Activated CD8-positive, alpha-beta T cell treated with anti-CD3 and anti-CD28 coated beads, Interleukin-2, amount 10 ng/mL, durations not matched to agents 7 days and 5 days (primary cell): ENCODE results near the gene XYLT2. TPM values are rescaled to one million over a fixed set of nuclear protein-coding genes. Genes with fewer than 3 reads are reported as not detected.
"Not testable (repeated sequence)": the region's sequence is repeated elsewhere in the genome, so short reads cannot be mapped to it uniquely, and the experiment has no call there.

ENCODE experiments used
- ATAC-seq: fragments of 150-1000 bp; cut with Tn5 transposase; one replicate; pipeline ENCODE4 v1.10.0; 2021; ENCODE audit warnings: moderate library complexity
- CTCF ChIA-PET: fragments of 350-600 bp; sonication (Branson Sonifier 250); formaldehyde crosslinking; loops from one replicate; lab custom pipeline; 2021; ENCODE audit warnings: antibody characterized with exemption; lab: Charles Lee
- POLR2A ChIA-PET: fragments of 350-600 bp; sonication (Branson Sonifier 250); formaldehyde crosslinking; loops from one replicate; lab custom pipeline; 2021; ENCODE audit warnings: antibody characterized with exemption; lab: Charles Lee
- DNase-seq: peaks from one replicate; pipeline ENCODE4 v3.0.0-alpha.2; 2020
- H3K27ac Mint-ChIP-seq: one replicate; pipeline ENCODE4 v1.8.0; 2021; ENCODE audit warnings: mild to moderate bottlenecking, mixed read lengths
- H3K27me3 Mint-ChIP-seq: one replicate; pipeline ENCODE4 v1.8.0; 2021; ENCODE audit warnings: low read depth, mixed read lengths
- H3K36me3 Mint-ChIP-seq: one replicate; pipeline ENCODE4 v1.8.0; 2021; ENCODE audit warnings: low read depth, mixed read lengths
- H3K4me1 Mint-ChIP-seq: one replicate; pipeline ENCODE4 v1.8.0; 2021; ENCODE audit warnings: low read depth, mixed read lengths
- H3K4me3 Mint-ChIP-seq: one replicate; pipeline ENCODE4 v1.8.0; 2021; ENCODE audit warnings: mild to moderate bottlenecking, mixed read lengths
- H3K9me3 Mint-ChIP-seq: one replicate; pipeline ENCODE4 v1.8.0; 2022; ENCODE audit warnings: mixed read lengths; ENCODE audit not compliant: insufficient read depth
- total RNA-seq, 2 experiments: library from RNA; stranded (reverse); gene quantifications; one replicate each; pipeline ENCODE4 v1.2.3, GENCODE V29; 2021

XYLT2 gene
- total RNA-seq, 2 experiments from 2014 or later = 24.7 to 26.0 TPM

GRCh38 chr17:50397111-50397918, 51.4 kb downstream of the XYLT2 start, which contains the start of gene LRRC59:
LRRC59 (minus strand) TSS chr17:50397523; CDS start chr17:50397317, 206 bp downstream.
- no peaks in the 10 kb centered on the region for H3K9me3 Mint-ChIP-seq
- peak; percentile 96 for ATAC-seq
- CTCF ChIA-PET = interaction anchor here (0.7 to 6.9 kb wide), 47 partner anchors 8 to 1965 kb away, joined by 3 to 84 read pairs (median 6); partner anchors contain the start of genes ACSF2, ANKRD40, EME1 and MRPL27
- H3K4me3 Mint-ChIP-seq = peak within 1 kb of the TSS; percentile 93
- DNase-seq = peak; percentile 94
- H3K36me3 Mint-ChIP-seq = peaks cover 36% of the 10 kb centered on the region
- H3K4me1 Mint-ChIP-seq = peaks cover 27% of the 10 kb centered on the region
- H3K27ac Mint-ChIP-seq = peak within 1 kb of the TSS; percentile 94
- POLR2A ChIA-PET = interaction anchor here (0.5 to 4.2 kb wide), 21 partner anchors 8 to 728 kb away, joined by 3 to 53 read pairs (median 4); partner anchors contain the start of genes EME1, MRPL27, RSAD1 and XYLT2
- H3K27me3 Mint-ChIP-seq = no peaks in the 10 kb centered on the region

GRCh38 chr17:50397919-50398285, 52.0 kb downstream of the XYLT2 start:
- no peak for ATAC-seq
- ChIA-PET CTCF (interaction anchor here (0.8 to 6.9 kb wide), 36 partner anchors 9 to 1966 kb away, joined by 3 to 84 read pairs (median 6); partner anchors contain the start of genes ACSF2, ANKRD40, COL1A1 and EME1), POLR2A (interaction anchor here (0.5 to 4.2 kb wide), 15 partner anchors 7 to 79 kb away, joined by 3 to 53 read pairs (median 6); partner anchors contain the start of genes EME1, MRPL27 and XYLT2)
- peaks cover 27% of the 10 kb centered on the region for H3K4me1 Mint-ChIP-seq
- peak overlapping the region; percentile 93 for H3K4me3 Mint-ChIP-seq
- H3K9me3 Mint-ChIP-seq = no peaks in the 10 kb centered on the region
- H3K27me3 Mint-ChIP-seq = no peaks in the 10 kb centered on the region
- peaks cover 32% of the 10 kb centered on the region for H3K36me3 Mint-ChIP-seq
- no peak for DNase-seq
- peak overlapping the region; percentile 94 for H3K27ac Mint-ChIP-seq

GRCh38 chr17:50398672-50399071, 52.7 kb downstream of the XYLT2 start:
- H3K4me1 Mint-ChIP-seq = peaks cover 27% of the 10 kb centered on the region
- ChIA-PET POLR2A (interaction anchor here (1.3 to 4.2 kb wide), 6 partner anchors 8 to 73 kb away, joined by 5 to 53 read pairs (median 18); partner anchors contain the start of genes EME1 and MRPL27), CTCF (interaction anchor here (0.8 to 6.9 kb wide), 13 partner anchors 8 to 310 kb away, joined by 3 to 84 read pairs (median 19); partner anchors contain the start of genes ACSF2, ANKRD40, COL1A1 and EME1)
- not testable (repeated sequence) for ATAC-seq, H3K27me3 Mint-ChIP-seq, H3K27ac Mint-ChIP-seq, DNase-seq, H3K9me3 Mint-ChIP-seq, H3K4me3 Mint-ChIP-seq
- H3K36me3 Mint-ChIP-seq = peaks cover 24% of the 10 kb centered on the region

- ChIA-PET CTCF (interaction anchor here (3.1 to 6.9 kb wide), 4 partner anchors 14 to 79 kb away, joined by 15 to 84 read pairs (median 38); partner anchors contain the start of genes ACSF2 and RSAD1), POLR2A (interaction anchor here (1.3 kb wide), 1 partner anchor 38 kb away, joined by 5 read pairs; no protein-coding TSS in a partner anchor)
- Mint-ChIP-seq H3K4me1 (peaks cover 23% of the 10 kb centered on the region), H3K36me3 (peaks cover 16% of the 10 kb centered on the region)
- not testable (repeated sequence) for H3K27ac Mint-ChIP-seq, ATAC-seq, H3K9me3 Mint-ChIP-seq, H3K4me3 Mint-ChIP-seq, DNase-seq, H3K27me3 Mint-ChIP-seq
Observed at GRCh38 chr17:50399591-50399990, 53.7 kb downstream of the XYLT2 start.

DNA sequence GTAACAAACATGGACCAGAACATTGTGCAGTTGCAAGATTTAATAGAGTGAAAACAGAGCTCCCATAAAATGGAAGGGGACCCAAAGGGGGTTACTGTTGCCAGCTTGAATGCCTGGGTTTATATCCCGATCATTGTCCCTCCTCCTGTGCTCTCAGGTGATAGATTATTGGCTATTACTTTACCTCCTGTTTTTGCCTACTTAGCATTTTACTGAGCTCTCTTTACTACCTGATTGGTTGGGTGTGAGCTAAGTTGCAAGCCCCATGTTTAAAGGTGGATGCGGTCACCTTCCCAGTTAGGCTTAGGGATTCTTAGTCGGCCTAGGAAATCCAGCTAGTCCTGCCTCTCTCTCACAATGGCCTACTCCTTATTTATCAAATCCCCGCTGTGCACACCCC, 59.4 kb downstream of the XYLT2 start:
- H3K9me3 Mint-ChIP-seq, ATAC-seq, H3K27ac Mint-ChIP-seq, H3K4me1 Mint-ChIP-seq, H3K4me3 Mint-ChIP-seq, DNase-seq, H3K36me3 Mint-ChIP-seq: not testable (repeated sequence)
- peaks cover 20% of the 10 kb centered on the region for H3K27me3 Mint-ChIP-seq
- CTCF ChIA-PET = interaction anchor here (1.2 to 3.2 kb wide), 2 partner anchors 8 to 62 kb away, joined by 3 to 19 read pairs; partner anchors contain the start of gene LRRC59
- POLR2A ChIA-PET = interaction anchor here (1.2 kb wide), 1 partner anchor 8 kb away, joined by 4 read pairs; the partner anchor contains the start of gene LRRC59

DNA sequence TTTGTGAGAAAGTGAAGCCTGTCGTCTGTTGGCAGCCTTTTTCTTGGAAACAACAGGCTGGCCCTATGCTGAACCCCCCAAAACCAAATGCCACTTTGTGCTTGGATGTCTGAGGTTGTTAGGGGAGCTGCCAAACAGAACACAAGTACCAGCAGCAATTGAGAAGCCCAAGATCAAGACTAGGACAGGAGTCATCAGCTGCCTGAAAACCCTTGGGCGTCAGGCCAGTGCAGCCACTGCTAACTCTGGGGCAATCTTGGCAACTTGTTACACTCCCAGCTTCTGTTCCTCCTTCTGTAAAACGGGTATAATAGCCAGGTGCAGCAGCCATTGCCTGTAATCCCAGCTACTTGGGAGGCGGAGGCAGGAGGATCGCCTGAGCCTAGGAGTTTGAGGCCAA, 60.7 kb downstream of the XYLT2 start:
- Mint-ChIP-seq H3K9me3 (no peaks in the 10 kb centered on the region), H3K27ac (no peak overlapping the region), H3K4me3 (no peak overlapping the region), H3K36me3 (no peaks in the 10 kb centered on the region), H3K27me3 (peaks cover 20% of the 10 kb centered on the region), H3K4me1 (no peaks in the 10 kb centered on the region)
- ChIA-PET CTCF (interaction anchor here (3.2 kb wide), 1 partner anchor 9 kb away, joined by 19 read pairs; the partner anchor contains the start of gene LRRC59), POLR2A (interaction anchor here (0.6 to 1.8 kb wide), 2 partner anchors 9 to 73 kb away, joined by 3 to 18 read pairs; partner anchors contain the start of gene LRRC59)
- ATAC-seq (no peak), DNase-seq (no peak)

DNA sequence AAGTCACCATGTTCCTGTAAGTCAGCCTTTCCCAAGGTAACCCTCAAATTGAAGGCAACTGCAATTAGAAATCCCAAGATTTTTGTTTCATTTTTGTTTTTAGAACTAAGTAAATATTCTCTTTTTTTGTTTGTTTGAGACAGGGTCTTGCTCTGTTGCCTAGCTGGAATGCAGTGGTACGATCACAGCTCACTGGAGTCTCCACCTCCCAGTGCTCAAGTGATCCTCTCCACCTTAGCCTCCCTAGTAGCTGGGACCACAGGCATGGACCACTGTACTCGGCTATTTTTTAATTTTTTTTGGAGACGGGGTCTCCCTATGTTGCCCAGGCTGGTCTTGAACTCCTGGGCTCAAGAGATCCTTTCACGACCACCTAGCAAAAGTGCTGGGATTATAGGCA, 62.0 kb downstream of the XYLT2 start:
- H3K4me3 Mint-ChIP-seq = no peak overlapping the region
- H3K9me3 Mint-ChIP-seq = no peaks in the 10 kb centered on the region
- no peaks in the 10 kb centered on the region for H3K4me1 Mint-ChIP-seq
- POLR2A ChIA-PET = interaction anchor here (1.8 kb wide), 1 partner anchor 11 kb away, joined by 18 read pairs; the partner anchor contains the start of gene LRRC59
- no peak for DNase-seq
- no peak overlapping the region for H3K27ac Mint-ChIP-seq
- no peak for ATAC-seq
- CTCF ChIA-PET = interaction anchor here (3.2 kb wide), 1 partner anchor 10 kb away, joined by 19 read pairs; the partner anchor contains the start of gene LRRC59
- H3K27me3 Mint-ChIP-seq = peaks cover 27% of the 10 kb centered on the region
- H3K36me3 Mint-ChIP-seq = no peaks in the 10 kb centered on the region

Other genes starting within 250 kb of the XYLT2 start
- under 1 TPM; 0.50 to 0.55 TPM for gene SAMD14, start 216.0 kb upstream of the XYLT2 start, total RNA-seq
- gene PPP1R9B, start 195.4 kb upstream of the XYLT2 start, total RNA-seq = 100 to 1,000 TPM; 113 to 115 TPM
- gene SGCA, start 180.1 kb upstream of the XYLT2 start, total RNA-seq = not detected
- gene COL1A1, start 144.5 kb upstream of the XYLT2 start, total RNA-seq = under 1 TPM; 0.18 to 0.26 TPM
- gene TMEM92, start 71.7 kb upstream of the XYLT2 start, total RNA-seq = not detected
- gene MRPL27, start 27.1 kb downstream of the XYLT2 start, total RNA-seq = 10 to 100 TPM; 81.0 to 85.4 TPM
- gene EME1, start 27.1 kb downstream of the XYLT2 start, total RNA-seq = 10 to 100 TPM; 23.5 to 27.8 TPM
- gene LRRC59, start 51.4 kb downstream of the XYLT2 start, total RNA-seq = 10 to 100 TPM; 77.7 to 77.9 TPM
- gene ACSF2, start 80.1 kb downstream of the XYLT2 start, total RNA-seq = 10 to 100 TPM; 33.1 to 33.4 TPM
- not detected for gene CHAD, start 122.8 kb downstream of the XYLT2 start, total RNA-seq
- gene RSAD1, start 132.7 kb downstream of the XYLT2 start, total RNA-seq = 10 to 100 TPM; 26.6 to 28.4 TPM
- gene MYCBPAP, start 162.3 kb downstream of the XYLT2 start, total RNA-seq = 1 to 10 TPM; 7.7 to 9.3 TPM
- not detected for gene EPN3, start 186.6 kb downstream of the XYLT2 start, total RNA-seq
- gene SPATA20, start 201.0 kb downstream of the XYLT2 start, total RNA-seq = 10 to 100 TPM; 23.9 to 27.3 TPM
- gene CACNA1G, start 214.6 kb downstream of the XYLT2 start, total RNA-seq = not detected